GM19035 (cell line): ENCODE measurements around the gene OR4F15.
"Not testable (repeated sequence)": the region's sequence is repeated elsewhere in the genome, so short reads cannot be mapped to it uniquely, and the experiment has no call there.

ENCODE experiments used
- ATAC-seq: cut with Tn5 transposase; IDR thresholded peaks from one replicate; pipeline ENCODE4 v1.9.1; 2021; ENCODE audit not compliant: unreplicated experiment

The OR4F15 gene, protein sequence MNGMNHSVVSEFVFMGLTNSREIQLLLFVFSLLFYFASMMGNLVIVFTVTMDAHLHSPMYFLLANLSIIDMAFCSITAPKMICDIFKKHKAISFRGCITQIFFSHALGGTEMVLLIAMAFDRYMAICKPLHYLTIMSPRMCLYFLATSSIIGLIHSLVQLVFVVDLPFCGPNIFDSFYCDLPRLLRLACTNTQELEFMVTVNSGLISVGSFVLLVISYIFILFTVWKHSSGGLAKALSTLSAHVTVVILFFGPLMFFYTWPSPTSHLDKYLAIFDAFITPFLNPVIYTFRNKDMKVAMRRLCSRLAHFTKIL

GRCh38 chr15:101811902-101812301 lies at the start of gene OR4F15:
Gene OR4F15 (plus strand): TSS chr15:101812202. CDS start chr15:101818187, 5,985 bp downstream.
- no peak for ATAC-seq

DNA sequence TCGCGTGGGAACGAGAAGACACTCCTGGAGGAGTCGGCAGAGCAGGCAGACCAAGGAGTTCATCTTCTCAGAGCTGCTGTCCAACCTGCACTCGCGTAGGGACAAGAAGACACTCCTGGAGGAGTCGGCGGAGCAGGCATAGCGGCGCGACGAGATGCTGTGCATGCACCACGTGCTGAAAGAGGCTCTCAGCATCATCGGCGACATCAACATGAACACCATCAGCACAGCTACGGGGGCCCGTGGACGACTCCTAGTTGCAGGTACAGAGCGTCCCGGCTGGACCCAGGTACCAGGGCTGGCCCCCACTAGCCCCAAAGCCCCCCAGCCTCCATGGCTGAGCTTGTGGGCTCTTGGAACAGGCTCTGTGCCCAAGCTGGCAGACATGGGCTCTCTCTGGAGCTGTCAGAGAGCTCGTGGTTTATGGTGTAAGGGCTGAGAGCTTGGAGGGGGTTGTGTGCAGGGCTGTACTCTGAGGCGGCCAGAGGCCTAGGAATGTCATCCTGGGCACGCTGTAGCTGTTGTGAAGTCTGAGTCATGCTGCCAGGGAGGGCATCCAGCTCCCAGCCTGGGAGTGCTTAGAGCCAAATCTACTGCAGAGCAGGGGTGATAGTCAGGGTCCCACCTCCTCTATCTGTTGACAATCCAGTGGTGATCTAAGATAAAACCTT lies 47.2 kb upstream of the OR4F15 start:
- not testable (repeated sequence) for ATAC-seq

GRCh38 chr15:101765340-101765671 lies 46.7 kb upstream of the OR4F15 start:
- not testable (repeated sequence) for ATAC-seq

DNA sequence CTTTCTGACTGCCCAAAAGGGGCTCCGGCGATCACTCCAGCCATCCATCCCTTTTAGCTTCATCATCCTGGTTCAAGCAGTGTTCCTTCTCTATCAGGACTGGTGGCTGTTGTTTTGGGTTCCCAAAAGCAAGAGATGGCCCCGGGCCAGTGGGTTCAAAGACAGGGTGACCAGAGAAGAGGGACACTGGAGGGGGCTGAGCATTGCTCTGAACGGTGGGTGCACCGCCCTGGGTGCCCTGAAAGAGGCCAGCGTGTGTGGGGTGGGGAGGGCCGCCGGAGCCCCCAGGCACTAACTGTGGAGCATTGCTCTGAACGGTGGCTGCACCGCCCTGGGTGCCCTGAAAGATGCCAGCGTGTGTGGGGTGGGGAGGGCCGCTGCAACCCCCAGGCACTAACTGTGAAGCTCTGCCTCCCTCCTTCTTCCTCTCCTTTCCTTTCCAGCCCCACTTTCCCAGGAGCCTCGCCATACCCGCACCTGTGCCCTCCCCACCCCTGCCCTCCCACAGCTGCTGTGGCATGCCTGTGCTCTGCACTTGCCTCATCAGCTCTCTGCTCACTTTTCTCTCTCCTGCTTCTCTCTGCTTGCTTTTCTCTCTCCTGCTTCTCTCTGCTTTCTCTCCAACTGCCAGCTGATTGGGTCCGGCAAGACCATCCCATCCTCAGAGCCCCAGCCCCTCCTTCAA lies 46.1 kb upstream of the OR4F15 start:
- no peak for ATAC-seq

- ATAC-seq: not testable (repeated sequence)
These were observed 44.8 kb upstream of the OR4F15 start for GRCh38 chr15:101767083-101767640.

- ATAC-seq: no peak
These were observed 39.1 kb upstream of the OR4F15 start for GRCh38 chr15:101772921-101773320.

GRCh38 chr15:101773496-101774100 lies 38.4 kb upstream of the OR4F15 start:
- no peak for ATAC-seq

DNA sequence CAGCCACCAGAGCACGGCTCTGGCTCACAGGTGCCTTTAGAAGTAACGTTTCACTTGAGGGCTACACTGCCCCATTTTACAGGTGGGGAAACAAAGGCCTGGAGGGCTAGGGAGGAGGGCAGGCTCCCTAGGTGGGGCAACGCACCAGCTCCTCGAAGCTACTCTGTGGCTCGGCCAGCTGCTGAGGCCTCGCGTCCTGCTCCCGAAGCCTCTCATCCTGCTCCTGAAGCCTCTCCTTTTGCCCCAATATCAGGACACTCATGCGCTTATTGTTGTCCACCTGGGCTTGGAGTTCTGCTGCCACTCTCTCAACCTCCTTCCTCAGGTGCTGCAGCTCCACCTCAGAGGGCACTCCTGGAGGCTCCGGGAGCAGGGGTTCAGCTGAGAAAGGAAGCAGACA lies 36.9 kb upstream of the OR4F15 start:
- ATAC-seq: no peak

- ATAC-seq: not testable (repeated sequence)
These were observed 33.4 kb upstream of the OR4F15 start for GRCh38 chr15:101778576-101778975.

DNA sequence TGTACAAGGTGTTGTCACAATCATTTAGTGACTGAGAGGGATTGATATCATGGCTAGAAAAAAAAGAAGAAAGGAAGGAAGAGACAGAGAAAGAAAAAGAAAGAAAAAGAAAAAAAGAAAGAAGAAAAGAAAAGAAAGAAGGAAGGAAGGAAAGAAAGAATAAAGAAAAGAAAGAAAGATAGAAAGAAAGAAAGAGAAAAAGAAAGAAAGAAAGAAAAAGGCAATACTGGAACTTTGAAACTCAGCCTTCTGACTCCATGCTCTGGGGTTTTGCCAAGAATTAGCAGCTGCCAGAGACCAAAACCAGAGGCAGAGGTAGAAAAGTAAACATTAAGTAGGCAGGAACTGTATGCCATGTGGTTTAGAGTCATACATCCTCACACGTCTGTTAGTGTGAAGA lies 31.8 kb upstream of the OR4F15 start:
- ATAC-seq: not testable (repeated sequence)

DNA sequence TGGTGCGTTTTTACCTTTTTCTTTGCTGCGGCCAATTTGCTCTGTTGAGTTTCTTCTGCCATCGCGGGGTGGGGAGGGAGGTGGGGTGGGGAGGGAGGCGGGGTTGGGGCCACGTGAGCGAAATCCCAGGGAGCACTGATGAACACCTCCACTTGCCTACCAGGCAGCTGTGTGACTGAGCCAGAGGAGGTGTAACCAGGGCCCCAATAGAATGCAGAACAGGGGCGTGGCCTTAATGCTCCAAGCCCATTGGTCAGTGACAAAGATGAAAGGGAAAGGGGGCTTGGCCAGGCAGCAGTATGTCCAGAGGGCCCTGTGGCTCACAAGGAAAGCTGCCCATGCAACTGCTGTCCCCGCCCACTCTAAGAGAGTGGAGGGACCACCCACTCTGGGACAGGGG lies 30.1 kb upstream of the OR4F15 start:
- ATAC-seq: no peak

GRCh38 chr15:101784644-101785043 lies 27.4 kb upstream of the OR4F15 start:
- no peak for ATAC-seq

DNA sequence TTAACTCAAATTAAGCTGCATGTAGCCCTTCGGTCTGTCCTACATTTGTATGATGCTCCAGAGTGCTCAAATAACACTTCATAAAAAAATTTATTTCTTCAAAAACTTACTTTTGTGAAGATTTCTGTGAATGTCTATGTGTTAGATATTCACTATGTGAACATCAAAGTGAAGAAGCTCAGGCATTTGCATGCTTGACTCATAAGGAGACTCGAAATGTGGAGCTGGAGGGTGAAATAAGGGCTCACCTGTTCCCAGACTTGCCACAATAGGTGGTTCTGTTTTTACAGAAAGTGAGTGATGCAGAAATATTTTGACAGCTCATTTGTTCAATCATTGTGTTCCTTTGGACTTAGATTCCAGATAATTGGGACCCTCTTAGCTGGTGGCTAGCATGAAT lies 25.6 kb upstream of the OR4F15 start:
- not testable (repeated sequence) for ATAC-seq

GRCh38 chr15:101788001-101788400 lies 24.0 kb upstream of the OR4F15 start:
- not testable (repeated sequence) for ATAC-seq

- ATAC-seq: not testable (repeated sequence)
These were observed 23.3 kb upstream of the OR4F15 start for GRCh38 chr15:101788503-101789269.

DNA sequence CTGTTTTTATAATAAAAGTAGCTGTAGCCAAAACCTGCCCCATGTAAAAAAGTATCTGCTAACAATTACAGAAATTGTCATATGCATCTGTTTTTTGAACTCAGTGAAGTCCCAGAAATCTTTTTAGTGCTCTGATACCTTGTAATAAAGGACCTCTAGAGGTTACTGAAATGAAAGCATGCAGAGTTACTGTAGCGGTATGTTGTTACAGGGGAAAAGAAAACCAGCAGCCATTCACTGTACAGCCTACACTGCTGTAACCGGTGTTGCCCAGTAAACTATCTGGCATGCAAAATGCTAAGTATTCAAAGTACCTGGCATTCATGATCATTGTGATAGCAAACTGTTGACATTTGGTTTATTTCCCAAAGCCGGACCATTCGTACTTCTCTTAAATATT lies 21.3 kb upstream of the OR4F15 start:
- ATAC-seq: not testable (repeated sequence)

DNA sequence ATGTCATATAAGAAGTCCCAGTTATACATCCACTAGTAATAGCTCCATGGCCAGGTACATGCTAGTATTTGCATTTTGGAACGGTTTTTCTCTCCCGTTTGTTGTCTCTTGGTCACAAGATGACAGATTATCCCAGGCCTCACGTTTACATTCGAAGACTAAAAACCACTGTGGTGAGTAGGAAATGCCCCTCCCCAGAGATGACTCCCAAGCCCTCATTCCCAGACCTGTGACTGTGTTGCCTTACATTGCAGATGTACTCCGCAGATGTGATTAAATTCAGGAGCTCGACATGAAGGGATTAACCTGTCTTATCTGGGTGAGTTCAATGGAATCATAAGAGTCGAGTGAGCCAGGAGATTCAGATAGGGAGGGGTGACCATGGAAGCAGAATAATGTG lies 18.0 kb upstream of the OR4F15 start:
- not testable (repeated sequence) for ATAC-seq

GRCh38 chr15:101795455-101795854 lies 16.5 kb upstream of the OR4F15 start:
- no peak for ATAC-seq

GRCh38 chr15:101799665-101800064 lies 12.3 kb upstream of the OR4F15 start:
- no peak for ATAC-seq

DNA sequence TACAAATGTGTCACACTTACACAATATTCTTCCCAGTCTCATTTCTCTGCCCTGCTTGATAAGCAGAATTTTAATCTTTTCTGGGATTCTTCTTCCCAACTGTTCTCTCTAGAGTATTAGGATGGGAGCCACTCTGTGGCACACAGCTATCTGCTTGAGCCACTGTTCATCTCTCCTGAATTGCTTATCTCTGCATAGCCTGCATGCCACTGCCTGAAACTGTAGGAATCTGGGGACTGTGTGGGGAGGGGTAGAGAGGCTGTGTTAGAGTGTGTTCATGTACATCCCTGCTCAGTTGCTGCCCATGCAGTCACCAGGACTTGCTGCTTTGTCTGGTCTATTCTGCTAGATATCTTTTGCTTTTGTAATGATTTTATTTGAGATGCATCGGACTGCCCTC lies 11.0 kb upstream of the OR4F15 start:
- no peak for ATAC-seq

DNA sequence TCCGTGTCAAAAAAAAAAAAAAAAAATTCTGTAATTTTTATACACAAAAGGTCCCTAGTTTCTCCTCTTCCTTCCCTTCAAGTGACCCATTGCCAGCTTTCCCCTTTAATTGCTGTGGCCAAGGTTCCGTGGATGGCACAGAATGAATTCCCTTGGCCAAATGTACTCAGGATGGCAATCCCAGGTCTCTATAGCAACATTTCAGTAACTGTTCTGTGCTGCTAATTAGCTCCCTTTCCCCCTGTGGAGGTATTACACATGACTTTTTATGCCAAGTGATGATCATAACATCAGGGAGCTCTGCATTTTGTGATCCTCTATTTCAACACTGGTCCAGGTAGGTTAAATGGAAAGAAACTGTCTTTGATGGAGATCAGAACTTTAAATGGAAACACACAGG lies 8.8 kb upstream of the OR4F15 start, which contains the start of gene OR4F6:
Gene OR4F6 (plus strand): TSS at position 301 of the 400 bp plus-strand sequence. CDS start 2,211 bp downstream, outside the sequence.
- ATAC-seq: no peak
